GM21528 (cell line): ENCODE results near the gene H2AZ1.
A peak's percentile ranks its signal among the peaks of the same experiment; 100 is the strongest.
"Not testable (repeated sequence)": the region's sequence is repeated elsewhere in the genome, so short reads cannot be mapped to it uniquely, and the experiment has no call there.

Experiments
- ATAC-seq: cut with Tn5 transposase; IDR thresholded peaks from one replicate; pipeline ENCODE4 v1.9.1; 2021; ENCODE audit warnings: mild to moderate bottlenecking, moderate library complexity; ENCODE audit not compliant: unreplicated experiment, low FRiP score

Gene H2AZ1

GRCh38 chr4:99949999-99950912 is at the start of gene H2AZ1:
Gene H2AZ1, minus strand, starts transcription at chr4:99950275. Its CDS starts 105 bp downstream, at chr4:99950170.
- peak; percentile 69 for ATAC-seq

- no peak for ATAC-seq
Measured at GRCh38 chr4:99998062-99998867, 48.2 kb upstream of the H2AZ1 start.

GRCh38 chr4:99991741-99992140 is 41.7 kb upstream of the H2AZ1 start:
- no peak for ATAC-seq

- no peak for ATAC-seq
Measured at GRCh38 chr4:99987681-99988080, 37.6 kb upstream of the H2AZ1 start.

GRCh38 chr4:99986792-99987191 is 36.7 kb upstream of the H2AZ1 start:
- no peak for ATAC-seq

GRCh38 chr4:99983289-99983943 is 33.3 kb upstream of the H2AZ1 start:
- ATAC-seq = peak; percentile 51

GRCh38 chr4:99979872-99980271 is 29.8 kb upstream of the H2AZ1 start:
- no peak for ATAC-seq

GRCh38 chr4:99971453-99972111 is 21.5 kb upstream of the H2AZ1 start:
- ATAC-seq = no peak

GRCh38 chr4:99968330-99968729 is 18.3 kb upstream of the H2AZ1 start:
- ATAC-seq = no peak

GRCh38 chr4:99966692-99967091 is 16.6 kb upstream of the H2AZ1 start:
- ATAC-seq = no peak

- no peak for ATAC-seq
Measured at GRCh38 chr4:99965674-99966350, 15.7 kb upstream of the H2AZ1 start.

- ATAC-seq = no peak
Measured at GRCh38 chr4:99965173-99965572, 15.1 kb upstream of the H2AZ1 start.

- no peak for ATAC-seq
Measured at GRCh38 chr4:99961711-99962110, 11.6 kb upstream of the H2AZ1 start.

- ATAC-seq = no peak
Measured at GRCh38 chr4:99960648-99961047, 10.6 kb upstream of the H2AZ1 start.

GRCh38 chr4:99958207-99958606 is 8.1 kb upstream of the H2AZ1 start:
- not testable (repeated sequence) for ATAC-seq

GRCh38 chr4:99950913-99951254 is 809 bp upstream of the H2AZ1 start:
- ATAC-seq = no peak

- ATAC-seq = peak; percentile 30
Measured at GRCh38 chr4:99949034-99949998, 759 bp downstream of the H2AZ1 start.

- ATAC-seq = no peak
Measured at GRCh38 chr4:99947608-99948007, 2.5 kb downstream of the H2AZ1 start.

GRCh38 chr4:99947190-99947578 is 2.9 kb downstream of the H2AZ1 start:
- no peak for ATAC-seq
